ENCODE data around the gene SPDYA.

GRCh38 chr2:28842042-28842441, 31.4 kb downstream of the SPDYA start:
- no peak for TF ChIP-seq EZH2 (IDR thresholded peaks at IDR 0.05; ENCODE audit: borderline replicate concordance, low read length)
- TF ChIP-seq CTCF (conservative IDR thresholded peaks at IDR 0.05 in 1 of 2, IDR thresholded peaks at IDR 0.05 in 1 of 2; ENCODE audit: extremely low read depth in 1 of 2, insufficient read depth in 1 of 2, low read depth in 1 of 2, low read length in 2 of 2): no peak

Measured in mammary epithelial cell (primary cell).